ENCODE measurements around the gene ACKR4.

Gene ACKR4

GRCh38 chr3:132615881-132616280, 18.8 kb downstream of the ACKR4 start:
- no peaks in the 10 kb centered on the region for H3F3A ChIP-seq (ENCODE audit: control insufficient read depth, insufficient read depth)
- no peaks in the 10 kb centered on the region for H4K20me1 ChIP-seq (ENCODE audit: control insufficient read depth, insufficient read depth, low read depth, low read length)
- no peak for TF ChIP-seq EZH2phosphoT487 (IDR thresholded peaks at IDR 0.05; ENCODE audit: borderline replicate concordance, low read length)
- no peak for TF ChIP-seq CTCF (IDR thresholded peaks at IDR 0.05; ENCODE audit: low read depth, low read length, poor library complexity, severe bottlenecking)
- peaks cover 10% of the 10 kb centered on the region for H3K36me3 ChIP-seq (ENCODE audit: control insufficient read depth, low read length)
- H3K27ac ChIP-seq (ENCODE audit: low read depth, low read length): no peak overlapping the region
- H3K4me1 ChIP-seq (ENCODE audit: control insufficient read depth, low read length): no peaks in the 10 kb centered on the region
- H3K79me2 ChIP-seq (ENCODE audit: control insufficient read depth, low read length): no peaks in the 10 kb centered on the region
- no peaks in the 10 kb centered on the region for H3K27me3 ChIP-seq (ENCODE audit: control insufficient read depth, low read length)
- no peak overlapping the region for H3K4me3 ChIP-seq (ENCODE audit: low read length)
- H3K9me3 ChIP-seq (ENCODE audit: control insufficient read depth, insufficient read depth, low read length): no peaks in the 10 kb centered on the region
- no peaks in the 10 kb centered on the region for H3K9me2 ChIP-seq (replicated peaks; ENCODE audit: control insufficient read depth, low read length)
- no peak overlapping the region for H3K4me2 ChIP-seq (ENCODE audit: low read length)

GRCh38 chr3:132616780-132617179, 19.7 kb downstream of the ACKR4 start:
- no peaks in the 10 kb centered on the region for H3K79me2 ChIP-seq (ENCODE audit: control insufficient read depth, low read length)
- H3K27me3 ChIP-seq (ENCODE audit: control insufficient read depth, low read length): no peaks in the 10 kb centered on the region
- H3K4me3 ChIP-seq (ENCODE audit: low read length): no peak overlapping the region
- no peaks in the 10 kb centered on the region for H4K20me1 ChIP-seq (ENCODE audit: control insufficient read depth, insufficient read depth, low read depth, low read length)
- no peak overlapping the region for H3K27ac ChIP-seq (ENCODE audit: low read depth, low read length)
- H3K4me2 ChIP-seq (ENCODE audit: low read length): no peak overlapping the region
- no peak for TF ChIP-seq EZH2phosphoT487 (IDR thresholded peaks at IDR 0.05; ENCODE audit: borderline replicate concordance, low read length)
- no peak for TF ChIP-seq CTCF (IDR thresholded peaks at IDR 0.05; ENCODE audit: low read depth, low read length, poor library complexity, severe bottlenecking)
- H3K9me2 ChIP-seq (replicated peaks; ENCODE audit: control insufficient read depth, low read length): no peaks in the 10 kb centered on the region
- H3K36me3 ChIP-seq (ENCODE audit: control insufficient read depth, low read length): peaks cover 12% of the 10 kb centered on the region
- peaks cover under 1% of the 10 kb centered on the region; the same call in 1 of the 2 replicates for H3K4me1 ChIP-seq (ENCODE audit: control insufficient read depth, low read length)
- H3K9me3 ChIP-seq (ENCODE audit: control insufficient read depth, insufficient read depth, low read length): no peaks in the 10 kb centered on the region
- no peaks in the 10 kb centered on the region for H3F3A ChIP-seq (ENCODE audit: control insufficient read depth, insufficient read depth)

- Histone ChIP-seq H3K4me1 (ENCODE audit: control insufficient read depth, low read length) (peaks cover 38% of the 10 kb centered on the region), H3K4me2 (ENCODE audit: low read length) (no peak overlapping the region), H3K9me3 (ENCODE audit: control insufficient read depth, insufficient read depth, low read length) (no peaks in the 10 kb centered on the region), H3K9me2 (replicated peaks; ENCODE audit: control insufficient read depth, low read length) (no peaks in the 10 kb centered on the region), H3K79me2 (ENCODE audit: control insufficient read depth, low read length) (no peaks in the 10 kb centered on the region), H4K20me1 (ENCODE audit: control insufficient read depth, insufficient read depth, low read depth, low read length) (no peaks in the 10 kb centered on the region), H3K27ac (ENCODE audit: low read depth, low read length) (no peak overlapping the region), H3K4me3 (ENCODE audit: low read length) (no peak overlapping the region), H3K27me3 (ENCODE audit: control insufficient read depth, low read length) (no peaks in the 10 kb centered on the region), H3K36me3 (ENCODE audit: control insufficient read depth, low read length) (peaks cover 21% of the 10 kb centered on the region), H3F3A (ENCODE audit: control insufficient read depth, insufficient read depth) (peaks cover 3% of the 10 kb centered on the region; the same call in 1 of the 2 replicates)
- no peak for TF ChIP-seq CTCF (IDR thresholded peaks at IDR 0.05; ENCODE audit: low read depth, low read length, poor library complexity, severe bottlenecking)
- no peak for TF ChIP-seq EZH2phosphoT487 (IDR thresholded peaks at IDR 0.05; ENCODE audit: borderline replicate concordance, low read length)
These were observed 25.1 kb downstream of the ACKR4 start for GRCh38 chr3:132622148-132622547.
